ENCODE data around the gene TTC34. TPM values are rescaled to one million over a fixed set of nuclear protein-coding genes. Genes with fewer than 3 reads are reported as not detected.

TTC34 gene
- total RNA-seq, 1 experiment from 2014 or later, result 0.11 TPM

GRCh38 chr1:2814511-2815075, 13.1 kb upstream of the TTC34 start:
- no peak for DNase-seq (ENCODE audit: low read depth)

DNA sequence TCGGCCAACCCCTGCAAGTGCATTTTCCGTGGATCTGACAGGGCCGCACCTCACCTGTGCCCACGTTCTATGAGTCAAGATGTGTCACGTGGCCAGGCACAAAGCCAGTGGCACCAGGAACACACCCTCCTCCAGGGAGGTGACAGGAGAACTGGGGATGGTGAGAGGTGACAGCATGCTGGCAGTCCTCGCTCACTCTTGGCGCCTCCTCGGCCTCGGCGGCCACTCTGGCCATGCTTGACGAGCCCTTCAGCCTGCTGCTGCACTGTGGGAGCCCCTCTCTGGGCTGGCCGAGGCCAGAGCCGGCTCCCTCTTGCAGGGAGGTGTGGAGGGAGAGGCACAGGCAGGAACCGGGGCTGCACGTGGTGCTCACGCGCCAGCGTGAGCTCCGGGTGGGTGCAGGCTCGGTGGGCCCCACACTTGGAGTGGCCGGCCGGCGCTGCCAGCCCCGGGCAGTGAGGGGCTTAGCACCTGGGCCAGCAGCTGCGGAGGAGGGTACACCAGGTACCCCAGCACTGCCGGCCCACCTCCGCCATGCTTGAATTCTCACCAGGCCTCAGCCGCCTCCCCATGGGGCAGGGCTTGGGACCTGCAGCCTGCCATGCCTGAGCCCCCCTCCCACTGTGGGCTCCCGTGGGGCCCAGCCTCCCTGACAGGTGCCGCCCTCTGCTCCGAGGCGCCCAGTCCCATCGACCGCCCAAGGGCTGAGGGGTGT, 11.6 kb upstream of the TTC34 start:
- DNase-seq (ENCODE audit: low read depth), result no peak

GRCh38 chr1:2812136-2812535, 10.6 kb upstream of the TTC34 start:
- no peak for DNase-seq (ENCODE audit: low read depth)

DNA sequence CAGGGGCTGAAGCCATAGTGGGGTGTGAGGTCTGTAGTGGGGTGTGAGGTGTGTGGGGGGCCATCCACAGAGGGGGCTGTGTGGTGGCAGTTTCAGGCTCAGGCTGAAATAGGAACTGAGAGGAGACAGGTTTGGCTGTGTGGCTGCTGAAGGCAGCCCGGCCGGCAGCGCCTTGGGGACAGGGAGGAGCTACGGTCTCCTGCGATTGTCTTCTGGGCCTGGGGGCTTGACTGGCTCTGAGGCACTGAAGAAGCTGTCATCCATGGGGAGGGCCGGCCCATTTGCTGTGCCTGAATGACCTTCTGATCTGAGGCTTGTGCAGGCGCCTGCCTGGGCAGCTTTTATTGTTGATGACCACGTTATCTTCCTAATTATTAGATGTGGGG, 10.0 kb upstream of the TTC34 start:
- DNase-seq (ENCODE audit: low read depth), result no peak

DNA sequence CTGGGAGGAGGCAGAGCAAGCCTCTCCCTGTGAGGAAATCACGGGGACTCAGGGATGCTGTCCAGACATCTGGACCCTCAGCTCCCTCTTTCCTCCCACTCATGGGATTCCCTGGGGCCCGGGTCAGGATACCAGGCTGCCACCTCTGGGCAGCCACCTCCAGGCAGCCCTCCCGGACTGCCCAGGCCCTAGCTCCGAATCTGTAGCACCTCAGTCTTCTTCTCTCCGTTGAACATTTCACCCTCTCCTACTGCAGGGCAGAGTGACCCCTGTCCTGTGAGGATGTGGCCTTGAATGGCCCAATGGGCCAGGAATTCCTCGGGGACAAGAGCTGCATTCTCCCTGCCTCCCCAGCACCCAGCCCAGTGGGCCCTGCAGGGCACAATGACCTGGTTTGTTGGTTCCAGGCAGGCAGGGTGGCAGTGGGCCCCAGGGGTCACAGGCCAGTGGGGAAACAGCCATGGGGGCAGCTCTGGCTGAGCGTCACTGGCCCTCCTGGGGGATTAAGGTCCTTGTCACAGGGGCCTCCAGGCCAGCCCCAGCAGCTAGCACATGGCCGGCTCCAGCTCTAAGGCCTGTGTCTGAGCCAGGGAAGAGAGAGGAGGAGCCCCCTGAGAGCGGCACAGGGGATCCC, 9.5 kb upstream of the TTC34 start:
- DNase-seq (ENCODE audit: low read depth), result no peak

DNA sequence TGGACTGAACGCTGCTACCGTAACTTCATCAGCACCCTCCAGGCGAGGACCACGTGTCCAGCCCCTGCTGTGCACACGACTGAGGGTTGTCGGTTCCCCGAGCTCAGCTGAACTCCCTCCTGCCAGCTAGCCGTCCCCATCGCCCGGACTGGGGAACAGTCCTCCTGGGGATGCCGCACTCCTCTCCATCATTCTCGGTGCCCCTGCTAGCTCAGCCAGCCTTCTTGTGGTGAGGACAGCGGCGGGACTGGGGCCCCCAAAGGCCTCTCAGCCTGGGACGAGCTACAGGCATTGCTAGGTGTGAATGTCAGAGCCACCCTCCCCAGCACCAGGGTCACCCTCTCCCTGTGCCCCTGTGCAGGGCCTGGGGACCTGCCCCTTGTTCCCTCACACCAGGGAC, 8.8 kb upstream of the TTC34 start:
- no peak for DNase-seq (ENCODE audit: low read depth)

- no peak for DNase-seq (ENCODE audit: low read depth)
Measured at GRCh38 chr1:2809656-2810055, 8.2 kb upstream of the TTC34 start.

DNA sequence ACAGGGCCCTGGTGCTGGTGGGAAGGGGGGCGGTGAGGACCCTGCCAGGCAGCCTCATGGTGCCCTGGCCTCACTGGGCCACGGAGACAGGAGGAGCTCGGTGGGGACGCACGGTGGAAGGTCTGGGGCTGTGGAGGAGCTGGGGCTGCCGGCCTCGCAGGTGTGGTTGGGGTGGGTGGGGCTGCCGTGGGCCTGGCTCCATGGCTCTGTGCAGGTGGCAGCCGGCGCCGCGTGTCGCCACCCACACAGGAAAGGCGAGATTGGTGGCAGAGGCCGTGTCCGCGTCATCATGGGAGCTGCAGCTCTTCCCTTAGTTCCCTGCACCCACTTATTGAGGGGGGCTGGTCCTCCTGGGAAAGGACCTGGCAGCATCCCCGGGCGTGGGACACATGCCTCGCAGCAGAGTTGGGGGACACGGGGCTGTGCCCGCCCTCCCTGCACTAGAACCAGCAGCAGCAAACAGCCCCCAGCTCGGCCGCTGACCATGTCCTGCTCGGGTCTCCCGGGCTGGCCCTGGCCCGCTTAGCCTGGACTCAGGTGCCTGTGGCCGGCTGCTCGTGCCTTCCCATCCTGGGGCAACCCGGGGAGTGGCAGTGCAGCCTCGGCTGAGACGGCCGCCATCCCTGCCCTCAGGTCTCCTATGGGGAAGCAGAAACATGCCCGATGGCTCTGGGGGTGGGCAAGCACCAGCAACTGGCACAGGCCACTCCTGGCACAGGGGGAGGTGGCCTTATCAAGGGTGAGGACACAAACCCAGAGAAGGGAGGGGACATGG, 7.5 kb upstream of the TTC34 start:
- DNase-seq (ENCODE audit: low read depth), result no peak

GRCh38 chr1:2808386-2808705, 6.9 kb upstream of the TTC34 start:
- DNase-seq (ENCODE audit: low read depth), result no peak

- DNase-seq (ENCODE audit: low read depth), result no peak
Measured at GRCh38 chr1:2807678-2808385, 6.3 kb upstream of the TTC34 start.

DNA sequence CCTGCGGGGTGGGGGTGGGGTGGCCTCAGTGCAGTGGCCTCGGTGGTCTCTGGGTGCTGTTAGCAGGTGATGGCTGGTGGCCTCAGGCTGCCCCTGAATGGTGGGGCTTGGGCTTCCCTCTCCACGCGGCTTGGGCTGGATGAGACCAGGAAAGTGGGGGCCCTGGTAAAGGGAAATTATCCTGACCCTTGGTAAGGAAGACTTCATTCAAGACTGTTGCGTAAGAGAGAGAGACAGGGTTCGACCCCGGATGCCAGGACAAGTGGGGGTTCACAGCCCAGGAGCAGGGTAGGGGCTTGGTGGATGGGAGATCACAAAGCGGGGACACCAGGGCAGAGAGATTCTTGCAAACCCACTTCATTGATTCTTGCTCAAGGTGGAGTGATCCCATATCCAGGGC, 5.5 kb upstream of the TTC34 start:
- DNase-seq (ENCODE audit: low read depth), result no peak

GRCh38 chr1:2806591-2806990, 5.1 kb upstream of the TTC34 start:
- DNase-seq (ENCODE audit: low read depth), result no peak

DNA sequence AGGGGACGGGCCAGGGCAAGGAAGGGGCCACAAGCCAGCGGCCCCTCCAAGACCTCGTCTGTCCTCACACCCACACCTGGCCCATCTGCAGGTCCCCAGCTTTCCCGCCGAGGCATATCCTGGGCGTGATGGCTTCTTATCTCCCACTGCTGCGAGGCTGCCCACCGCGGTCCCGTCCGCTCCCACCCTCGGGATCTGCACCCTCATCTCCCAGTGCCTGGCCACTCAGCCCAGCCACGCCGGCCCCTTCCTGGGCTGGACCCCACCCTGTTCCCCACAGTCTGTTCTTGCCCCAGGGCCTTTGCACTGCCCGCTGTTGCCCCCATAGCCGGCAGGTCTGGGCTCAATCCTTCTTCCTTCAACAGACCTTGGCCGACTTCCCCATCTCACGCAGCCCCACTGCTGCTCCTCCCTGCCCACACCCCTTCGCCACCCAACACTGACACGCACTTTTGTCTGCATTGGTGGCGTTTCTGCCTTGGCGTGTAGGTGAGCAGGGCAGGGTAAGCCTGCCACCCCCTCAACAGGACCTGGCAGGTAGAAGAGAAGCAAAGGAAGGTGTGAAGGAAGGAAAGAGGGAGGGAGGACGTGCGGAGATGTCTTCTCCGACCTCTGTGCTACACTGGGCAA, 4.4 kb upstream of the TTC34 start:
- no peak for DNase-seq (ENCODE audit: low read depth)

- DNase-seq (ENCODE audit: low read depth), result no peak
Measured at GRCh38 chr1:2804628-2805351, 3.3 kb upstream of the TTC34 start.

DNA sequence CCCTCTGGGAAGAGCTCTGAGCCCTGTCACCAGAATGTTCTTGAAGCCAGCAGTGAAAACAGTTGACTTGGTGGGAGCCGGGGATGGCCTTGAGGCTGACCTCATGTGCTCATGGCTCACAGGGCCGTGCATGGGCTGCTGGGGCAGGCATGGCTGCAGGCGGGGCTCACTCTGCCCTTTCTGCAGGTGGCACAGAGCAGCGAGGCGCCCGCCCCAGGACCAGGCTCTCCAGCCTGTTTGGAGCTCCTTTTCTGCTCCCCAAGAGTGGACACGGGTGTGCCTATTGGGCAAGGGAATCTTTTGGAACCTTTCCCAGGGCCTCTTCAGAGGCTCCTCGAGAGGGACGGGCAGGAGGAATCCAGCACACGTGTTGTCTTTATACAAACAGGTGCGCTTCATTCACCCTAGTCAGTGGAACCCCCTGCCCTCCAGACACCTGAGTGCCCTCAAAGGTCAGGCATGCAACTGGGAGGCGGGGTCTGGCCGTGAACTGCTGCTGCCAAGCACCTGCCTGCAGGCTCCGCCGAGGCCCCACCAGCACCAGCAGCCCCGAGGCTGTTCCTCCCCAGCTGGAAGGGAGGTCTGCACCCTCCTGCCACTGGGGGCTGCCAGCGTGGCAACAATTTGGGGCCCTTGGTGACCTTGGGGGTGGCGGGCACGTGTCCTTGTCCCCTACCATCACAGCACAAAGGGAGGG, 2.6 kb upstream of the TTC34 start:
- DNase-seq (ENCODE audit: low read depth), result no peak

GRCh38 chr1:2803086-2803930, 1.8 kb upstream of the TTC34 start:
- no peak for DNase-seq (ENCODE audit: low read depth)

DNA sequence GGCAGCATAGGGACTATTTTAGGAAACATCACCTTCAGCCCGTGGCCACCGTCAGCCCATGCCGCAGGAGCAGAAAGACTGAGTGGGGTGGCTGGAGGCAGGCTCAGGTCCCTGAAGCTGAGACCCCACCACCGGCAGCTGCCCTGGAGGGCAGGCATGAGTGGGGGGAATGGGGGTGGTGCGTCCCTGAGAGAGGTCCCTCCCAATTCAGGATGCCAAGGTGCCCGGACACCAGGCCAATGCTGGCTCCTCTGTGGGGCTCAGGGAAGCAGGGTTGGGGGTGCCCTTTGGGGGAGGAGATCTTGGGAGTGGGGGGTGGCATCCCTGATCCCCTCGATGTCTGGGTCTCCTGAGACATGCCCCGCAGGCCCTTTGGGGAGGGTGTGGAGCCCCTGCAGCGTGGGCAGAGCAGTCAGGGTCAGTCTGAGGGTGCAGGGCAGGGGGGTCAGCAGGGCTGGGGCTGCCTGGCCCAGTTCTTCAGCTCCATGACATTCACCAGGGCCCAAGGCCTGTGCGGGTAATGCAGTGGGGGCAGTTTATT, 998 bp upstream of the TTC34 start:
- DNase-seq (ENCODE audit: low read depth), result no peak

DNA sequence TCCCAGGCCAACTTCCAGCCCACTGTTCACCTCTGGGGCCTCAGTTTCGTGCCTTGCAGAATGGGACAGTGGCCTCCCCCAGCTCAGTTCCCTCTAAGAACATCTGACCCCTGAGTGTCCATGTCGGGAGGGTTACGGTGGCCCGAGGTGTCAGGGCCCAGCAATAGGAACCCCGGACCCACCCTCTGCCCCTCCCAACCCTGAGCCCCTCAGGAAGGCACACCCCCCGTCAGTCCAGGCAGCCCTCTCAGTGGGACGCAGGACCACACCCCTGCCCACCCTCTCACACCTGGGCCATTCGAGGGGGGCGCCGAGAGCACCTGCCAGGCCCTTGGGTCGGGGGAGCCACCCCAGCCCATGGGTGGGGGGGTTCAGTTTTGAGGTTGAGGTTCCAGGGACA, 447 bp downstream of the TTC34 start:
- DNase-seq (ENCODE audit: low read depth), result no peak

- DNase-seq (ENCODE audit: low read depth), result no peak
Measured at GRCh38 chr1:2800664-2801045, 838 bp downstream of the TTC34 start.

Data from LHCN-M2 (cell line).